Natural killer cell treated with Interleukin-12 subunit alpha and Interleukin-12 subunit beta and Interleukin-15 and Interleukin-18, amount 100 ng/mL, for 72 hours (primary cell): ENCODE measurements around the gene PHACTR2. TPM values are rescaled to one million over a fixed set of nuclear protein-coding genes. Genes with fewer than 3 reads are reported as not detected.
"Not testable (repeated sequence)": the region's sequence is repeated elsewhere in the genome, so short reads cannot be mapped to it uniquely, and the experiment has no call there.

Source experiments
- ATAC-seq, 2 donors: fragments of 150-1000 bp; cut with Tn5 transposase in 1 of 2; sonication (Bioruptor Pico), chemical (Tn5 transposase) in 1 of 2; 2 replicates each; pipeline ENCODE4 v1.10.0; 2021
- DNase-seq: peaks from one replicate; pipeline ENCODE4 v3.0.0; 2022; ENCODE audit warnings: low spot score
- H3K27ac Mint-ChIP-seq, 2 donors: 1 replicate in 1 of 2; 2 replicates in 1 of 2; pipeline ENCODE4 v1.8.0; 2022; ENCODE audit warnings: mixed read lengths in 2 of 2, mild to moderate bottlenecking in 1 of 2, moderate library complexity in 1 of 2
- H3K27me3 Mint-ChIP-seq, 2 donors: 1 replicate in 1 of 2; 2 replicates in 1 of 2; pipeline ENCODE4 v1.8.0; 2022; ENCODE audit warnings: mixed read lengths in 2 of 2
- H3K36me3 Mint-ChIP-seq: one replicate; pipeline ENCODE4 v1.8.0; 2022; ENCODE audit warnings: mixed read lengths
- H3K4me1 Mint-ChIP-seq, 2 donors: 1 replicate in 1 of 2; 2 replicates in 1 of 2; pipeline ENCODE4 v1.8.0; 2022; ENCODE audit warnings: low read depth in 2 of 2, mixed read lengths in 2 of 2, mild to moderate bottlenecking in 1 of 2
- H3K4me3 Mint-ChIP-seq: one replicate; pipeline ENCODE4 v1.8.0; 2022; ENCODE audit warnings: mixed read lengths
- H3K9me3 Mint-ChIP-seq: 2 replicates; pipeline ENCODE4 v1.8.0; 2022; ENCODE audit warnings: mixed read lengths
- total RNA-seq, 2 donors: library from RNA; stranded (reverse); gene quantifications; one replicate each; pipeline ENCODE4 v1.2.3, GENCODE V29; 2022

The PHACTR2 gene
- total RNA-seq, 2 donors from 2014 or later = 19.9 to 23.6 TPM

DNA sequence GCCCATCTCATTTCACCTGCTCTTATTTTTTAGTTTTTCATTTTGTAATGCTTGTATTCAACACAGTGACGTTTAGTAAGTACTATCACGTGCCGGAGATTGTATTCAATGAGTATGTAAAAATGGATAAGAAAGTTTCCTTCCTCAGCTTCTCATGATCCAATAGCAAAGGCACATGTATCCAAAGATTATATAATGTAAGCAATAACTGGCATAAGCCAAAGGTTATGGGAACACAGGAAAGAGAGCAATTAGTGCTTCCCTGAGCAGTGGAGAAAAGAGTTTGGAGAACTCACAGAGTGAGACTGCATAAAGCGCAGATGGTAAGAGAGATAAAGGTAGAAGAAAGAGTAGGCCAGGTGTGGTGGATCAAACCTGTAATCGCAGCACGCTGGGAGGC, 143.6 kb downstream of the PHACTR2 start:
- Mint-ChIP-seq H3K36me3 (peaks cover 5% of the 10 kb centered on the region), H3K27ac (no peak overlapping the region), H3K9me3 (no peaks in the 10 kb centered on the region), H3K27me3 (no peaks in the 10 kb centered on the region), H3K4me1 (no peaks in the 10 kb centered on the region), H3K4me3 (no peak overlapping the region)
- ATAC-seq (no peak), DNase-seq (no peak)

- ATAC-seq (no peak), DNase-seq (no peak)
- H3K9me3 Mint-ChIP-seq = no peaks in the 10 kb centered on the region
- H3K27me3 Mint-ChIP-seq = no peaks in the 10 kb centered on the region
- H3K36me3 Mint-ChIP-seq = peaks cover 5% of the 10 kb centered on the region
- H3K27ac Mint-ChIP-seq = no peak overlapping the region
- no peak overlapping the region for H3K4me3 Mint-ChIP-seq
- H3K4me1 Mint-ChIP-seq = no peaks in the 10 kb centered on the region
Measured at GRCh38 chr6:143822584-143823024, 144.8 kb downstream of the PHACTR2 start.

DNA sequence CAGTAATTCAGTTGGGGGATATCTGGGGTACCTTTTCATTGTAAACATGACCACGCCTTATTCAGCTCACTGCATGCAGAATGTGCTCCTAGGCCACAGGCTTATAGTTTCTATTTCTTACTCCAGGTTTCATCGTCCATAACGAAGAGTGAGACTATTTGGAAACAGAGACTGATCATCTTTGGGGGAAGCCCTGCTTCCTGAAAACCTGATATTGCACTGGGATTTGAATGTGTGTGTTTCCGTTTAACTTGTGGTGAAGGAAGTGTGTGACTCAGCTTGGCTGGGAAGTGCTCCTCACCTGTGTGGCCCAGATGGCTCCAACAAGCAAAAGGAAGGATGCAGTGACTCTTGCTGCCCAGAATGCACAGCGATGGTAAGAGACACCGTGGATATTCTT, 145.8 kb downstream of the PHACTR2 start:
- peaks cover 5% of the 10 kb centered on the region for H3K36me3 Mint-ChIP-seq
- DNase-seq (no peak), ATAC-seq (no peak)
- H3K4me1 Mint-ChIP-seq = no peaks in the 10 kb centered on the region
- no peaks in the 10 kb centered on the region for H3K9me3 Mint-ChIP-seq
- no peak overlapping the region for H3K27ac Mint-ChIP-seq
- H3K4me3 Mint-ChIP-seq = no peak overlapping the region
- H3K27me3 Mint-ChIP-seq = no peaks in the 10 kb centered on the region

- no peak for ATAC-seq
- no peak for DNase-seq
- Mint-ChIP-seq H3K27me3 (no peaks in the 10 kb centered on the region), H3K27ac (no peak overlapping the region), H3K36me3 (peaks cover 4% of the 10 kb centered on the region), H3K4me1 (no peaks in the 10 kb centered on the region), H3K9me3 (no peaks in the 10 kb centered on the region), H3K4me3 (no peak overlapping the region)
Measured at GRCh38 chr6:143828572-143828971, 150.8 kb downstream of the PHACTR2 start.

DNA sequence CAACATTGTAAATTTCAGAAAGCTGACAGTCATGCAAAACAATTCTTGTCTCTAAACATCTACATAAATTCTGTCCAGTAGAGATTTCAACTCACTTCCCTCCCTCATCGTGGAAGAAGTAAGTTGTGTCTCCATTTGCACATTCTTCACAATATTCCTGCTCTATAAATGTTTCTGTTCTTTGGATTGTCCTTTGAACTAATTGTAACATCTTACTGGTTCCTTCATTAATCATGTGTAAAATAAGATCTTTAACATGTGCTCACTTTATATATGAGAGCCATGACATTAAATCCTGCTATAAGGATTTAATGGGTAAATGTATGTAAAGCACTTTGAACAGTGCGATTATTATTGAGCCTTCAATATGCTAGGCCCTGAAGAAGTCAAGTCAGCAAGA, 158.4 kb downstream of the PHACTR2 start:
- no peaks in the 10 kb centered on the region for H3K9me3 Mint-ChIP-seq
- DNase-seq = no peak
- H3K36me3 Mint-ChIP-seq = no peaks in the 10 kb centered on the region
- H3K4me3 Mint-ChIP-seq = no peak overlapping the region
- no peak overlapping the region for H3K27ac Mint-ChIP-seq
- H3K27me3 Mint-ChIP-seq = peaks cover 0 to 3% of the 10 kb centered on the region in 2 donors
- ATAC-seq = no peak
- no peaks in the 10 kb centered on the region for H3K4me1 Mint-ChIP-seq

DNA sequence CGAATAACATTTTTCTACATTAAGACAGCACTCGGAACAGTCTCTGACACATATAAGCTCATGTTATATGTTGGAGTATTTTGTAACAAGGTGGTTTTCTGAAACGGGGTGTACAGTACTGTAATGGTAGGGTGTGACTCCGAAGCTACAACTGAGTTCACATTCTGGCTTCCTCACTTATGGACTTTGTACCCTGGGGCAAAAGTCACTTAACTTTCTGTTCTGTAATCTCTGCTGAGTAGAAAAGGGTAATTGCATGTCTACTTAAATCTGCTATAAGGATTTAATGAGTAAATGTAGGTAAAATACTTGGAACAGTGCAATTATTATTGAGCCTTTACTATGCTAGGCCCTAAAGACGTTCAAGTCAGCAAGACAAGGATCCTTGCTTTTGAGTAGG, 160.6 kb downstream of the PHACTR2 start:
- Mint-ChIP-seq H3K27me3 (peaks cover 0 to 3% of the 10 kb centered on the region in 2 donors), H3K27ac (no peak overlapping the region), H3K4me3 (no peak overlapping the region), H3K36me3 (no peaks in the 10 kb centered on the region), H3K4me1 (peaks cover 5 to 6% of the 10 kb centered on the region in 2 donors), H3K9me3 (no peaks in the 10 kb centered on the region)
- ATAC-seq = no peak
- DNase-seq = no peak

DNA sequence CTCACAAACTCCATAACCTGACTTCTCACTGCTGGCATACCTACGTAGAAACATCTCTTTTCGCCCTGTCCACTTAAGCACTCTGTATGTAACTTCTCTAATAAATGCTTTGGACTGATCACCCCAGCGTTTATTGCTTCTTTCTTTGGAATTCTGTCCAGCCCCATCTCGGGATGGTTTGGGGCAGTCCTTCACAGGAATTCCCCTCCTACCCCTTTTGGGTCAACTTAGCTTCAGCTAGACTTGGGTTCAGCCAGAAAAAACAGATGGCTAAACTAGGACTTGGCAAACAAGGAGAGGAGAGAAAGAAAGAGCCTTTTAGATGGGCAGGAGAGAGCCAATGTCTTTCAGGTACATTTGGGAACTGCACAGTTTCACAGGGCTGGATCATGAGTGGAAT, 161.4 kb downstream of the PHACTR2 start:
- H3K9me3 Mint-ChIP-seq = no peaks in the 10 kb centered on the region
- H3K4me3 Mint-ChIP-seq = no peak overlapping the region
- DNase-seq (no peak), ATAC-seq (no peak)
- H3K27ac Mint-ChIP-seq = no peak overlapping the region
- peaks cover 11 to 14% of the 10 kb centered on the region in 2 donors for H3K4me1 Mint-ChIP-seq
- peaks cover 4% of the 10 kb centered on the region for H3K36me3 Mint-ChIP-seq
- H3K27me3 Mint-ChIP-seq = peaks cover 0 to 3% of the 10 kb centered on the region in 2 donors

- Mint-ChIP-seq H3K9me3 (no peaks in the 10 kb centered on the region), H3K36me3 (peaks cover 9% of the 10 kb centered on the region), H3K4me1 (peaks cover 14 to 18% of the 10 kb centered on the region in 2 donors), H3K4me3 (no peak overlapping the region), H3K27ac (peak overlapping the region; percentile 6 to 40), H3K27me3 (peaks cover 0 to 3% of the 10 kb centered on the region in 2 donors)
- ATAC-seq = no peak
- no peak for DNase-seq
Measured at GRCh38 chr6:143840595-143841265, 163.0 kb downstream of the PHACTR2 start.

GRCh38 chr6:143842461-143842901, 164.7 kb downstream of the PHACTR2 start:
- no peaks in the 10 kb centered on the region for H3K9me3 Mint-ChIP-seq
- ATAC-seq (no peak), DNase-seq (no peak)
- H3K27ac Mint-ChIP-seq = peak overlapping the region; percentile 94 to 97
- H3K4me3 Mint-ChIP-seq = peak overlapping the region; percentile 95
- peaks cover 21% of the 10 kb centered on the region for H3K36me3 Mint-ChIP-seq
- H3K27me3 Mint-ChIP-seq = peaks cover 0 to 3% of the 10 kb centered on the region in 2 donors
- H3K4me1 Mint-ChIP-seq = peaks cover 18 to 22% of the 10 kb centered on the region in 2 donors

- ATAC-seq (peak; percentile 99 to 100), DNase-seq (peak; percentile 94)
- H3K27me3 Mint-ChIP-seq = peaks cover 0 to 3% of the 10 kb centered on the region in 2 donors
- peaks cover 21% of the 10 kb centered on the region for H3K36me3 Mint-ChIP-seq
- H3K9me3 Mint-ChIP-seq = no peaks in the 10 kb centered on the region
- H3K4me3 Mint-ChIP-seq = peak within 1 kb of the TSS; percentile 95
- H3K27ac Mint-ChIP-seq = peak within 1 kb of the TSS; percentile 94 to 97
- H3K4me1 Mint-ChIP-seq = peaks cover 18 to 22% of the 10 kb centered on the region in 2 donors
Measured at GRCh38 chr6:143842902-143843676, 165.3 kb downstream of the PHACTR2 start, which contains the start of gene LTV1. LTV1 (plus strand) TSS chr6:143843338; CDS start chr6:143843478, 140 bp downstream.

GRCh38 chr6:143843677-143843999, 165.9 kb downstream of the PHACTR2 start:
- peak in 1 of 2 donors; percentile 7 for ATAC-seq
- peaks cover 18 to 26% of the 10 kb centered on the region in 2 donors for H3K4me1 Mint-ChIP-seq

GRCh38 chr6:143844006-143844405, 166.2 kb downstream of the PHACTR2 start:
- ATAC-seq (no peak), DNase-seq (no peak)
- Mint-ChIP-seq H3K27me3 (peaks cover 0 to 3% of the 10 kb centered on the region in 2 donors), H3K36me3 (peaks cover 30% of the 10 kb centered on the region), H3K9me3 (no peaks in the 10 kb centered on the region), H3K4me3 (peak overlapping the region; percentile 95), H3K27ac (peak overlapping the region; percentile 94 to 97), H3K4me1 (peaks cover 19 to 27% of the 10 kb centered on the region in 2 donors)

More at GRCh38 chr6:143843677-143843999, 165.9 kb downstream of the PHACTR2 start:
- peaks cover 26% of the 10 kb centered on the region for H3K36me3 Mint-ChIP-seq
- peak overlapping the region; percentile 94 to 97 for H3K27ac Mint-ChIP-seq
- H3K27me3 Mint-ChIP-seq = peaks cover 0 to 3% of the 10 kb centered on the region in 2 donors
- peak overlapping the region; percentile 95 for H3K4me3 Mint-ChIP-seq
- H3K9me3 Mint-ChIP-seq = no peaks in the 10 kb centered on the region
- DNase-seq = no peak

- peaks cover 24 to 27% of the 10 kb centered on the region in 2 donors for H3K4me1 Mint-ChIP-seq
- ATAC-seq (no peak), DNase-seq (no peak)
- H3K9me3 Mint-ChIP-seq = no peaks in the 10 kb centered on the region
- no peaks in the 10 kb centered on the region for H3K27me3 Mint-ChIP-seq
- H3K4me3 Mint-ChIP-seq = no peak overlapping the region
- H3K27ac Mint-ChIP-seq = no peak overlapping the region
- H3K36me3 Mint-ChIP-seq = peaks cover 40% of the 10 kb centered on the region
Measured at GRCh38 chr6:143845033-143845432, 167.3 kb downstream of the PHACTR2 start.

GRCh38 chr6:143851706-143852105, 173.9 kb downstream of the PHACTR2 start:
- not testable (repeated sequence) for H3K27ac Mint-ChIP-seq, H3K4me3 Mint-ChIP-seq, ATAC-seq, DNase-seq, H3K9me3 Mint-ChIP-seq, H3K27me3 Mint-ChIP-seq
- Mint-ChIP-seq H3K36me3 (peaks cover 82% of the 10 kb centered on the region), H3K4me1 (peaks cover 20 to 35% of the 10 kb centered on the region in 2 donors)
